C4-2B (cell line): ENCODE measurements around the gene LRCOL1.
A peak's percentile ranks its signal among the peaks of the same experiment; 100 is the strongest.

ENCODE experiments used
- H3K27ac ChIP-seq: fragments of 450-650 bp; 2 replicates; pipeline ENCODE4 v1.5.1; 2017
- CTCF ChIP-seq: fragments of 450-650 bp; conservative IDR thresholded peaks from 2 replicates; pipeline ENCODE4 v1.5.1; 2017; ENCODE audit warnings: mild to moderate bottlenecking
- ZFX ChIP-seq: fragments of 450-650 bp; IDR thresholded peaks from 2 replicates; pipeline ENCODE4 v1.6.1; 2017

Gene LRCOL1

GRCh38 chr12:132640936-132641335 is 30.6 kb upstream of the LRCOL1 start:
- TF ChIP-seq ZFX, result no peak
- no peak for TF ChIP-seq CTCF
- no peak overlapping the region for H3K27ac ChIP-seq

- TF ChIP-seq CTCF (no peak), ZFX (no peak)
Observed at GRCh38 chr12:132639956-132640520, 29.7 kb upstream of the LRCOL1 start.

GRCh38 chr12:132638541-132639408 is 28.4 kb upstream of the LRCOL1 start:
- TF ChIP-seq ZFX, result no peak
- TF ChIP-seq CTCF, result peak; percentile 85
- H3K27ac ChIP-seq, result no peak overlapping the region

More at GRCh38 chr12:132639956-132640520, 29.7 kb upstream of the LRCOL1 start:
- no peak overlapping the region for H3K27ac ChIP-seq

- no peak overlapping the region for H3K27ac ChIP-seq
- TF ChIP-seq ZFX, result no peak
- TF ChIP-seq CTCF, result no peak
Observed at GRCh38 chr12:132637811-132638210, 27.4 kb upstream of the LRCOL1 start.

- H3K27ac ChIP-seq, result no peak overlapping the region
- no peak for TF ChIP-seq CTCF
- TF ChIP-seq ZFX, result no peak
Observed at GRCh38 chr12:132635076-132635955, 24.9 kb upstream of the LRCOL1 start.

- no peak overlapping the region for H3K27ac ChIP-seq
- no peak for TF ChIP-seq ZFX
- no peak for TF ChIP-seq CTCF
Observed at GRCh38 chr12:132634411-132634990, 24.1 kb upstream of the LRCOL1 start.
